Right ventricle myocardium superior (tissue), 1 donor: ENCODE data around the gene WDR20. TPM values are rescaled to one million over a fixed set of nuclear protein-coding genes. Genes with fewer than 3 reads are reported as not detected.
A peak's percentile ranks its signal among the peaks of the same experiment; 100 is the strongest.
"Not testable (repeated sequence)": the region's sequence is repeated elsewhere in the genome, so short reads cannot be mapped to it uniquely, and the experiment has no call there.

ENCODE experiments used
- ATAC-seq: fragments of 200-7000 bp; cut with Tn5 transposase; one replicate; pipeline ENCODE4 v1.9.1; 2020; ENCODE audit warnings: mild to moderate bottlenecking; ENCODE audit not compliant: poor library complexity
- DNase-seq: peaks from one replicate; pipeline ENCODE4 v3.0.0-alpha.2; 2020
- intact Hi-C: fragments of 100-400 bp; cut with DNase I; formaldehyde crosslinking; loops from one replicate; pipeline ENCODE4 v1.11.2; 2022
- total RNA-seq: library from RNA; stranded (reverse); fragmentation: NEBNext Ultra II Directional; extraction: Animal tissue kit (Norgen Biotek cat#: 25700); gene quantifications from one replicate; pipeline ENCODE4 v1.2.1, GENCODE V29; 2021
- donor health status: DM: no; HTN: yes; CAD: no; lungs with severe emphysema.

WDR20 gene
- total RNA-seq, 1 donor from 2014 or later, result 19.2 TPM

DNA sequence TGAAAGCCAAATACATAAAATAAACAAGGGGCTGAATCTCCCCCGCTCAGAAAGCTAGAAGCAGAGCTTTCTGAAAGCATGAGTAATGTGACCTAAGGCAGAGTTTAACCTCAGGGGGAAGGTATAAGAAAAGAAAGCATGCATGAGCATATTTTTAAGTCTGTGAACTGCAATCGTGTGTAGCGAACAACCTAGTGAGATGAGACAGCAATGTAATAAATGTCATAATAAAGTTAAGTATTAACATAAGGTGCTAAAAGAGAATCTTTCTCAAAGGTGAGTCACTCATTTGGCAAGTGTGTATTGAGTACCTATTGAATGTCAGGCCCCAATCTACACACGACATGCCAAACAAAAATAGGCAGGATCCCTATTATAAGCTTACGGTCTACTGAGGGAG is 14.2 kb upstream of the WDR20 start:
- DNase-seq, result no peak
- no peak for ATAC-seq
- intact Hi-C loops, result no loop called here

GRCh38 chr14:102126807-102127455 is 12.8 kb upstream of the WDR20 start:
- ATAC-seq, result no peak
- DNase-seq, result no peak
- intact Hi-C loops, result no loop called here

GRCh38 chr14:102131741-102132140 is 8.0 kb upstream of the WDR20 start:
- DNase-seq (no peak), ATAC-seq (no peak)
- intact Hi-C loops, result no loop called here

DNA sequence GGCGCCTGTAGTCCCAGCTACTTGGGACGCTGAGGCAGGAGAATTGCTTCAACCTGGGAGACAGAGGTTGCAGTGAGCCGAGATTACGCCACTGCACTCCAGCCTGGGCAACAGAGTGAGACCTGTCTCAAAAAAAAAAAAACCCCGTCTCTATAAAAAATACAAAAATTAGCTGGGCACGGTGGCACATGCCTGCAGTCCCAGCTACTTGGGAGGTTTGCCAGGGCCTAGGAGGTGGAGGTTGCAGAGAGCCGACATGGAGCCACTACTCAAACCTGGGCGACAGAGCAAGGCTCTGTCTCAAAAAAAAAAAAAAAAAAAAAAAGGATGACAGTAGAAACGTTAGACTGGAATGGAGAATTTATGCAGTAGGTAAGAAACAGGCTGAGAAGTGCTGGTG is 5.7 kb upstream of the WDR20 start:
- ATAC-seq, DNase-seq, intact Hi-C loops: not testable (repeated sequence)

DNA sequence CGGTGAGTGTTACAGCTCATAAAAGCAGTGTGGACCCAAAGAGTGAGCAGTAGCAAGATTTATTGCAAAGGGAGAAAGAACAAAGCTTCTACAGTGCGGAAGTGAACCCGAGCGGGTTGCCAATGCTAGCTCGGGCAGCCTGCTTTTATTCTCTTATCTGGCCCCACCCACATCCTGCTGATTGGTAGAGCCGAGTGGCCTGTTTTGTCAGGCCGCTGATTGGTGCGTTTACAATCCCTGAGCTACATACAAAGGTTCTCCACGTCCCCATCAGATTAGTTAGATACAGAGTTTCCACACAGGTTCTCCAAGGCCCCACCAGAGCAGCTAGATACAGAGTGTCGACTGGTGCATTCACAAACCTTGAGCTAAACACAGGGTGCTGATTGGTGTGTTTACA is 5.0 kb upstream of the WDR20 start:
- DNase-seq, ATAC-seq, intact Hi-C loops: not testable (repeated sequence)

- intact Hi-C loops, DNase-seq, ATAC-seq: not testable (repeated sequence)
These were observed 4.2 kb upstream of the WDR20 start for GRCh38 chr14:102135456-102135855.

DNA sequence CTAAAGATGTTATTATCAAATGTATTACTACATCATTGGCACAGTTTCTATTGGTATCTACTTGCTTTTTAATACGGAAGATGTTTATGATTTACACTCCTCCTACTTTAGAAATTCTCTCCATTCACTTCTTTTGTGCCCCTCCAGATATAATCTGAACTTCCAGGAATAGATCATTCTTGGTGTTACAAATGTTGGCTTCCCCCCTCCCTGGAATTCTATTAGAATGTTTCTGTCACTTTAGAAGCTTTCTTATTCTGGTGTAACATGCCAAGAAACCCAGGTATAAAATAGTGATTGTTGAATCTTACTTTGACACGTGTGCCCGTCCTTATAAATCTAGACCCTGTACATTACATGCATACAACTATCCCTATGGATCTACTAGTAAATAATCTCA is 1.2 kb upstream of the WDR20 start:
- ATAC-seq (no peak), DNase-seq (no peak)
- intact Hi-C loops, result no loop called here

GRCh38 chr14:102138961-102139285 is 774 bp upstream of the WDR20 start:
- intact Hi-C loops, result no loop called here
- DNase-seq (no peak), ATAC-seq (peak; percentile 12)

GRCh38 chr14:102140027-102140749 is 491 bp downstream of the WDR20 start:
- ATAC-seq (peak; percentile 37), DNase-seq (peak; percentile 59)
- intact Hi-C loops, result no loop called here

DNA sequence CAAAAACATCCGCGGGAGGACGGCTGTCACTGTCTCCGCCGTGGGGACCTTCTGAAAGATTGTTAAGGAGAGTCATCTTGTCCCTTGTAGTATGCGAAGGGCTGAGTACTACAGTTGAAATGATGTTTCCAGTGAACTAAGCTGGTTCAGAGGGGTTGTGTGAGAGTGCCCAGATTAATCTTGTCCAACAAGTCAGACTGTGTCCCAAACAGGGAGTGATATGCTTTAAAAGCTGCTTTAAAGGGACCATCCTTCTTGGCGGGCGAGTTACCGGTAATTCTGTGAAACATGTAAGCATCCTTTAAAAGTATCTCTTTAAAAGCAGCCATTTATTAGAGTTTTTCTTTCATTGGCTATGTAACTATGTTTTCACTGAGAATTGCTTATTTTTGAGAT is 1.1 kb downstream of the WDR20 start:
- intact Hi-C loops, result no loop called here
- peak; percentile 0 for ATAC-seq
- DNase-seq, result no peak

DNA sequence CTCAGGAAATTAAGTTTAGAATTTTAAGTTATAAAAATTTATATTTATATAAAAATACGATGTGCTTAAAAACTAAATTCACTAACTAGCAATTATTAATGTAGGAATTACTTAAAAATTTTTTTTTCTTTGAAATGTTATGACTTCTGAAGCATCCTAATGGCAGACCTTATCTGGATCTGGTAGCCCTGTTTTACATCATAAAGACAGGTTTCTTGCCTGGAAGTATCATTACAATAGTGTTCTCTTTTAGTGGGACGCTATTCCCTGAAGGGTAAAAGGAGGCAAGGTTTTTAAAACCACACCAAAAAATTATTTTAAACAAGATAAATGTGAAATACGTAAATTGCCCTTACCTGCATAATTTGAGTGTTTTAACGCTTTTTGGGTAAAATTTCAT is 2.1 kb downstream of the WDR20 start:
- ATAC-seq (no peak), DNase-seq (no peak)
- intact Hi-C loops, result no loop called here

- DNase-seq, result no peak
- intact Hi-C loops, result no loop called here
- no peak for ATAC-seq
These were observed 5.2 kb downstream of the WDR20 start for GRCh38 chr14:102144914-102145313.

GRCh38 chr14:102145395-102145794 is 5.7 kb downstream of the WDR20 start:
- DNase-seq, result no peak
- intact Hi-C loops, result no loop called here
- ATAC-seq, result no peak

GRCh38 chr14:102146423-102146822 is 6.7 kb downstream of the WDR20 start:
- intact Hi-C loops, result no loop called here
- DNase-seq (no peak), ATAC-seq (no peak)

DNA sequence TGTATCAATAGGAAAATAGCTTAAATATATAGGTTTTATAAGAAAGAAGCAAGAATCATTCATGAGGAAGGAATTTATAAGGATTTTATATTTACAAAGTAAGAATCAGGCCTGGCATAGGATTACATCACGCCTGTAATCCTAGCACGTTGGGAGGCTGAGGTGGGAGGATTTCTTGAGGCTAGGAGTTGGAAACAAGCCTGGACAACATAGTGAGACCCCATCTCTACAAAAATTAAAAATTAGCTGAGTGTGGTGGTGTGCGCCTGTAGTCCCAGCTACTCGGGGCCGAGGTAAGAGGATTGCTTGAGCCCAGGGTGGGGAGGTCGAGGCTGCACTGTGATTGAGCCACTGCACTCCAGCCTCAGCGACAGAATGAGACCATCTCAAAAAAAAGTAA is 10.4 kb downstream of the WDR20 start:
- ATAC-seq (no peak), DNase-seq (no peak)
- intact Hi-C loops, result loop anchor here (10.0 kb wide), 1 partner anchor 55 kb away; no protein-coding TSS in a partner anchor

GRCh38 chr14:102150744-102151143 is 11.0 kb downstream of the WDR20 start:
- ATAC-seq (peak; percentile 86), DNase-seq (no peak)
- intact Hi-C loops, result loop anchor here (10.0 kb wide), 1 partner anchor 54 kb away; no protein-coding TSS in a partner anchor

GRCh38 chr14:102151411-102151810 is 11.7 kb downstream of the WDR20 start:
- intact Hi-C loops, result loop anchor here (10.0 kb wide), 1 partner anchor 53 kb away; no protein-coding TSS in a partner anchor
- ATAC-seq, DNase-seq: not testable (repeated sequence)

GRCh38 chr14:102154121-102154520 is 14.4 kb downstream of the WDR20 start:
- ATAC-seq (no peak), DNase-seq (no peak)
- intact Hi-C loops, result loop anchor here (10.0 kb wide), 1 partner anchor 51 kb away; no protein-coding TSS in a partner anchor

DNA sequence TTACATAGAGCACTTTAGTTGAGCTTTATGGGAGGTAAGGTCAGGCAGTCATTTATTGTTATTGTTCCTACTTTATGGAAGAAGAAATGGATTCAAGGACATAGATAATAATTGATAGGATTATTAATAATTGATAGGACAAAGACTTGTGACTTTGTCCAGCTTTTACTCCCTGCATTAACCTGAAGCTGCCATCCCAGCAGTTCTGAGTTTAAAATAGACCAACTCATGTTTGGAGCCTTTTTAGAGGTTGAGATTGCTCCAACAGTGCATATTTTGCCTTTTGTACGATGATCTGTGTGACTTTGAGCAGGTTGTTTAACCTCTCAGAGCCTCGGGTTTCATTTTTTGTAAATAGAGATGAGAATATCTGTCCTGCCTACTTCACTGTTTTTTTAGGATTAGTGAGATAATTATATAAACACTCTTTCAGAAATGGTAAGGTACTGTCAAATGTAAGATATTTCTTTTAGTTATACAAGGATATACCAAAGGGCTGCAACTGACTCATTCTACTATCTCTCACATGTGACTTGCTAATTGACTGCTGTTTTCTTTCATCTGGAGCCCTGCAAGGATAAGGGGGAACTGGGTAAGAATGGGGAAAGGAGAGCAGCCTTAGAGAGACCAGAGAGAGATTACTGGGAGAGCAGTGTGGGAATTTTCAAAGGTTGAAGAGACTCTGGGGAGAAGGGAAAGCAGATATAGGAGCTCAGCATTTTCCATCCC is 15.3 kb downstream of the WDR20 start:
- no peak for ATAC-seq
- intact Hi-C loops, result loop anchor here (10.0 kb wide), 1 partner anchor 50 kb away; no protein-coding TSS in a partner anchor

More for the DNA sequence above, 15.3 kb downstream of the WDR20 start:
- DNase-seq, result no peak
